Keratinocyte (primary cell): Measurements from ENCODE around the gene LSP1. TPM values are rescaled to one million over a fixed set of nuclear protein-coding genes. Genes with fewer than 3 reads are reported as not detected.

Experiments
- DNase-seq: peaks from one replicate; pipeline ENCODE4 v3.0.0-alpha.2; 2011; ENCODE audit warnings: low read depth, missing footprints, low spot score
- FAIRE-seq: peaks from 2 replicates; lab custom pipeline; 2011; peaks lifted over from hg19 to GRCh38; lab: Jason Lieb, UNC
- H2AFZ ChIP-seq: 2 replicates; pipeline ENCODE4 v1.6.0; 2012; ENCODE audit warnings: low read length, control low read depth, inconsistent platforms; ENCODE audit not compliant: control insufficient read depth
- H3K27ac ChIP-seq: 2 replicates; pipeline ENCODE4 v1.5.1; 2011; ENCODE audit warnings: low read length; ENCODE audit not compliant: control insufficient read depth, insufficient read depth
- H3K27me3 ChIP-seq: 3 replicates; pipeline ENCODE4 v1.6.0; 2011; ENCODE audit warnings: low read length; ENCODE audit not compliant: control insufficient read depth, insufficient read depth; ENCODE audit errors: extremely low read depth
- H3K36me3 ChIP-seq, 2 experiments: 2 replicates in 1 of 2; 3 replicates in 1 of 2; pipeline ENCODE4 v1.5.1; 2011; ENCODE audit warnings: low read length in 2 of 2, mild to moderate bottlenecking in 1 of 2; ENCODE audit not compliant: control insufficient read depth in 2 of 2, insufficient read depth in 2 of 2; ENCODE audit errors: extremely low read depth in 1 of 2
- H3K4me1 ChIP-seq: 3 replicates; pipeline ENCODE4 v1.5.1; 2011; ENCODE audit warnings: low read length; ENCODE audit not compliant: control insufficient read depth, insufficient read depth; ENCODE audit errors: extremely low read depth
- H3K4me2 ChIP-seq: 3 replicates; pipeline ENCODE4 v1.6.0; 2011; ENCODE audit warnings: low read depth, low read length; ENCODE audit not compliant: control insufficient read depth, insufficient read depth; ENCODE audit errors: extremely low read depth
- H3K4me3 ChIP-seq, 3 experiments: fragments of 200-600 bp in 1 of 3; sonication (generic) in 1 of 3; 2 replicates in 2 of 3; 3 replicates in 1 of 3; pipeline ENCODE4 v1.5.1; 2011 to 2016; ENCODE audit warnings: low read length in 3 of 3, mild to moderate bottlenecking in 3 of 3, control low read depth in 2 of 3, inconsistent platforms in 1 of 3, low read depth in 1 of 3, mixed read lengths in 1 of 3, mixed run types in 1 of 3, moderate library complexity in 1 of 3; ENCODE audit not compliant: control insufficient read depth in 2 of 3, insufficient read depth in 2 of 3; ENCODE audit errors: extremely low read depth in 1 of 3
- H3K79me2 ChIP-seq: 2 replicates; pipeline ENCODE4 v1.6.0; 2012; ENCODE audit warnings: low read length; ENCODE audit not compliant: control insufficient read depth, insufficient read depth
- H3K9ac ChIP-seq: 3 replicates; pipeline ENCODE4 v1.6.0; 2011; ENCODE audit warnings: low read length; ENCODE audit not compliant: control insufficient read depth, insufficient read depth; ENCODE audit errors: extremely low read depth
- H3K9me1 ChIP-seq: 3 replicates; pipeline ENCODE4 v1.6.0; 2011; ENCODE audit warnings: low read length; ENCODE audit not compliant: control insufficient read depth, insufficient read depth; ENCODE audit errors: extremely low read depth
- H3K9me3 ChIP-seq: 2 replicates; pipeline ENCODE4 v1.5.1; 2012; ENCODE audit warnings: low read depth, low read length; ENCODE audit not compliant: control insufficient read depth
- H4K20me1 ChIP-seq: 3 replicates; pipeline ENCODE4 v1.6.0; 2011; ENCODE audit warnings: low read length; ENCODE audit not compliant: control insufficient read depth, insufficient read depth; ENCODE audit errors: extremely low read depth
- EZH2 ChIP-seq: IDR thresholded peaks from one replicate; pipeline ENCODE4 v1.6.1; 2012; ENCODE audit warnings: inconsistent platforms, mild to moderate bottlenecking, low read length, moderate library complexity
- dilution Hi-C: fragments of 300-500 bp; cut with MboI; formaldehyde crosslinking; loops from one replicate; pipeline ENCODE4 v1.7.0; 2020; ENCODE audit warnings: low sequenced_read_pairs; ENCODE audit not compliant: extremely low pct_ligation_motif_present
- polyA plus RNA-seq, 5 experiments: library from polyadenylated mRNA; depleted of rRNA in 3 of 5; stranded (reverse) in 3 of 5; stranded (forward) in 1 of 5; unstranded in 1 of 5; fragments of >200 nt; gene quantifications; 1 replicate in 1 of 5; 2 replicates in 3 of 5; 3 replicates in 1 of 5; pipeline versions ENCODE4 v1.2.1 to v1.2.3, GENCODE V29; 2011 to 2012; ENCODE audit warnings: missing spikeins in 2 of 5, low read depth in 1 of 5, low replicate concordance in 1 of 5
- TF ChIP-seq, protein P1 (sequence below), 3 experiments: IDR thresholded peaks in 1 of 3; conservative IDR thresholded peaks in 1 of 3; optimal IDR thresholded peaks in 1 of 3; 2 replicates in 2 of 3; 3 replicates in 1 of 3; pipeline versions ENCODE3 to v1.5.1; 2011; ENCODE audit warnings: low read length in 3 of 3, mild to moderate bottlenecking in 3 of 3, moderate library complexity in 2 of 3, control low read depth in 1 of 3, inconsistent platforms in 1 of 3; ENCODE audit not compliant: insufficient read depth in 2 of 3; ENCODE audit errors: extremely low read depth in 1 of 3

LSP1 gene
- polyA plus RNA-seq, 1 donor (not counting 4 experiments of a cell fraction or from before 2014, with no cell fraction given) = 0.94 TPM

DNA sequence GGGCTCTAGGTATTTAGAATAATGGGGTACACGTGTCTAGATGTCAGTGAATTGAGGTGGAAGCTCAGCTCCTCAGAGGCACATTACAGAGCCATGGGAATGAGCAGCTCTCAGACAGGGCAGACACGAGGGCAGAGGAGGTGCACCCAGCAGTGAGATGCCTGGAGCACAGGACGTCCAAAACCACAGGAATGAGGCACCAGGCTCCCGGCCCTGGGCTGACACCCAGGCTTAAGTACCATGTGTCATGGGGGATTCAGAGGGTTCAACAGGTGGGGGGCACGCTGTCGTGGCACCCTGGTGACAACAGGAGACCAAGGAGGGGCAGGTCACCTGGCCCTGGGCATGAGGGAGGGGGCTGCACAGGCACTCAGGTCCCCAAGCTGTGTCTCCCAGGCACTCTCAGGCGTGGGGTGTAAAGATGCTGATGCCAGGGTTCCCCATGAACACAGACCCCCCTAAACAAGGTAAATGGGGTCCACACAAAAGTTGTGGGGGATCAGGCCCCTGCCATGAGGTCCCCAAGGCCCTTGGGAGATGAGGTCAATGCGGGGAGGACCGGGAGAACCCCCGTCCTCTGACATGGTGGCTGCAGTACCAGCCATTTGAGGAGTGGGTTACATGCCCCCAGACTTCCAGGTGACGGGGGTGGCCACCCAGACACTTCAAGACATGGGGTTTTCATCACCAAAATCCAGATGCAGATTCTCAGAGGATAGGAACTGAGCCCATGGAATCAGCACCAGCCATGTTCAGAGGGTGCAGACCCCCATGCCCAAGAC is 23.7 kb upstream of the LSP1 start:
- no peak overlapping the region for H3K4me3 ChIP-seq
- H3K27ac ChIP-seq = peak overlapping the region; percentile 7
- H4K20me1 ChIP-seq = no peaks in the 10 kb centered on the region
- H3K4me2 ChIP-seq = peak overlapping the region; percentile 2
- peaks cover 75% of the 10 kb centered on the region for H3K4me1 ChIP-seq
- DNase-seq = no peak
- no peaks in the 10 kb centered on the region for H3K36me3 ChIP-seq
- H3K9me3 ChIP-seq = no peaks in the 10 kb centered on the region
- dilution Hi-C loops = no loop called here
- peak; percentile 99 for FAIRE-seq
- TF ChIP-seq, protein P1, sequence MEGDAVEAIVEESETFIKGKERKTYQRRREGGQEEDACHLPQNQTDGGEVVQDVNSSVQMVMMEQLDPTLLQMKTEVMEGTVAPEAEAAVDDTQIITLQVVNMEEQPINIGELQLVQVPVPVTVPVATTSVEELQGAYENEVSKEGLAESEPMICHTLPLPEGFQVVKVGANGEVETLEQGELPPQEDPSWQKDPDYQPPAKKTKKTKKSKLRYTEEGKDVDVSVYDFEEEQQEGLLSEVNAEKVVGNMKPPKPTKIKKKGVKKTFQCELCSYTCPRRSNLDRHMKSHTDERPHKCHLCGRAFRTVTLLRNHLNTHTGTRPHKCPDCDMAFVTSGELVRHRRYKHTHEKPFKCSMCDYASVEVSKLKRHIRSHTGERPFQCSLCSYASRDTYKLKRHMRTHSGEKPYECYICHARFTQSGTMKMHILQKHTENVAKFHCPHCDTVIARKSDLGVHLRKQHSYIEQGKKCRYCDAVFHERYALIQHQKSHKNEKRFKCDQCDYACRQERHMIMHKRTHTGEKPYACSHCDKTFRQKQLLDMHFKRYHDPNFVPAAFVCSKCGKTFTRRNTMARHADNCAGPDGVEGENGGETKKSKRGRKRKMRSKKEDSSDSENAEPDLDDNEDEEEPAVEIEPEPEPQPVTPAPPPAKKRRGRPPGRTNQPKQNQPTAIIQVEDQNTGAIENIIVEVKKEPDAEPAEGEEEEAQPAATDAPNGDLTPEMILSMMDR (optimal IDR thresholded peaks at IDR 0.05 in 1 of 3, IDR thresholded peaks at IDR 0.05 in 1 of 3, conservative IDR thresholded peaks at IDR 0.05 in 1 of 3; ENCODE audit: extremely low read depth in 1 of 3, insufficient read depth in 2 of 3, low read length in 3 of 3) = no peak
- TF ChIP-seq EZH2 = no peak
- no peaks in the 10 kb centered on the region for H3K27me3 ChIP-seq
- H3K79me2 ChIP-seq = no peaks in the 10 kb centered on the region
- no peak overlapping the region for H2AFZ ChIP-seq
- H3K9ac ChIP-seq = peak overlapping the region; percentile 20
- H3K9me1 ChIP-seq = peaks cover 2% of the 10 kb centered on the region

DNA sequence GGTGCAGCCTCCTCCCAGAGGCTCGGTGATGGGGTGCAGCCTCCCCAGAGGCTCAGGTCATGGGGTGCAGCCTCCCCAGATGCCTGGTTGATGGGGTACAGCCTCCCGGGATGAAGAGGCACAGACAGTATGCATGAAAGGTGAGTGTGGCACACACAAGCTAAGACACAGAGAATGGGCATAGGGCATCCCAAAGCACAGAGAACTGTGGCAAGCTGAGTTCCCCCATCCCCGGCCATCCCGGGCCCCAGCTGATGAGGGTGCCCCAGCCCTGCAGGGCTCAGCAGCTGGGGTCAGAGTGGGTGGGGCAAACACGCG is 22.9 kb upstream of the LSP1 start:
- H3K36me3 ChIP-seq = no peaks in the 10 kb centered on the region
- no peak overlapping the region for H3K4me3 ChIP-seq
- H2AFZ ChIP-seq = no peak overlapping the region
- H3K4me1 ChIP-seq = peaks cover 82% of the 10 kb centered on the region
- peak overlapping the region; percentile 61 for H3K9ac ChIP-seq
- H3K9me1 ChIP-seq = peaks cover 2% of the 10 kb centered on the region
- H3K27ac ChIP-seq = peak overlapping the region; percentile 84
- no peaks in the 10 kb centered on the region for H4K20me1 ChIP-seq
- no peak for TF ChIP-seq EZH2
- TF ChIP-seq, protein P1 (optimal IDR thresholded peaks at IDR 0.05 in 1 of 3, IDR thresholded peaks at IDR 0.05 in 1 of 3, conservative IDR thresholded peaks at IDR 0.05 in 1 of 3; ENCODE audit: extremely low read depth in 1 of 3, insufficient read depth in 2 of 3, low read length in 3 of 3) = no peak
- no peaks in the 10 kb centered on the region for H3K9me3 ChIP-seq
- DNase-seq = no peak
- dilution Hi-C loops = no loop called here
- H3K4me2 ChIP-seq = peak overlapping the region; percentile 70
- no peak for FAIRE-seq
- H3K27me3 ChIP-seq = no peaks in the 10 kb centered on the region
- H3K79me2 ChIP-seq = peaks cover 5% of the 10 kb centered on the region
